Omental fat pad (tissue), 4 donors: ENCODE results near the gene DIRAS2. TPM values are rescaled to one million over a fixed set of nuclear protein-coding genes. Genes with fewer than 3 reads are reported as not detected.

Experiments
- ATAC-seq: fragments of 150-250 bp; one replicate; pipeline ENCODE4 v1.9.1; 2016; ENCODE audit warnings: mild to moderate bottlenecking, moderate library complexity; ENCODE audit not compliant: low FRiP score
- DNase-seq: peaks from one replicate; pipeline ENCODE4 v3.0.0-alpha.2; 2019; ENCODE audit warnings: low spot score
- CTCF ChIP-seq, 3 donors: fragments of 450-650 bp; IDR thresholded peaks; one replicate each; pipeline ENCODE4 v1.5.1; 2016 to 2017; ENCODE audit warnings: antibody characterized with exemption in 3 of 3, mild to moderate bottlenecking in 3 of 3, moderate library complexity in 2 of 3
- total RNA-seq, 4 donors: library from RNA; depleted of rRNA; stranded (reverse); fragments of >200 nt; gene quantifications; one replicate each; pipeline ENCODE4 v1.1.0, GENCODE V29; 2016

DIRAS2 gene
- total RNA-seq, 4 donors from 2014 or later: 0.12 TPM; not detected in 3

GRCh38 chr9:90598191-90598590, 44.4 kb downstream of the DIRAS2 start:
- no peak for DNase-seq
- no peak for ATAC-seq
- no peak for TF ChIP-seq CTCF (IDR thresholded peaks at IDR 0.05)

GRCh38 chr9:90593646-90594045, 49.0 kb downstream of the DIRAS2 start:
- no peak for ATAC-seq
- TF ChIP-seq CTCF (IDR thresholded peaks at IDR 0.05): no peak
- DNase-seq: no peak

GRCh38 chr9:90580576-90580975, 62.0 kb downstream of the DIRAS2 start:
- ATAC-seq (no peak), DNase-seq (no peak)
- TF ChIP-seq CTCF (IDR thresholded peaks at IDR 0.05): no peak

- ATAC-seq (no peak), DNase-seq (no peak)
Measured at GRCh38 chr9:90579181-90579580, 63.4 kb downstream of the DIRAS2 start.

GRCh38 chr9:90578126-90578815, 64.4 kb downstream of the DIRAS2 start:
- DNase-seq (no peak), ATAC-seq (no peak)
- no peak for TF ChIP-seq CTCF (IDR thresholded peaks at IDR 0.05)

More at GRCh38 chr9:90579181-90579580, 63.4 kb downstream of the DIRAS2 start:
- TF ChIP-seq CTCF (IDR thresholded peaks at IDR 0.05): no peak

- DNase-seq: no peak
- no peak for ATAC-seq
- TF ChIP-seq CTCF (IDR thresholded peaks at IDR 0.05): no peak
Measured at GRCh38 chr9:90569511-90569910, 73.1 kb downstream of the DIRAS2 start.

- DNase-seq: no peak
- no peak for TF ChIP-seq CTCF (IDR thresholded peaks at IDR 0.05)
- no peak for ATAC-seq
Measured at GRCh38 chr9:90568667-90569066, 74.0 kb downstream of the DIRAS2 start.
